K562 (cell line): ENCODE measurements around the gene HDAC6. TPM values are rescaled to one million over a fixed set of nuclear protein-coding genes. Genes with fewer than 3 reads are reported as not detected.

Source experiments
- CBFA2T3 ChIP-seq: fragments of 450-650 bp; IDR thresholded peaks from 2 replicates; pipeline ENCODE4 v1.6.1; 2017
- CBFB ChIP-seq: sonication (generic); formaldehyde crosslinking; IDR thresholded peaks from 2 replicates; pipeline ENCODE4 v1.4.0; 2020; ENCODE audit warnings: mild to moderate bottlenecking, missing genetic modification reagents
- CHD1 ChIP-seq: fragments of 200-600 bp; sonication (generic); IDR thresholded peaks from one replicate; pipeline ENCODE4 v1.6.1; 2012; ENCODE audit warnings: mild to moderate bottlenecking, moderate library complexity, low read length, inconsistent platforms
- CHD2 ChIP-seq: IDR thresholded peaks from 2 replicates; pipeline ENCODE4 v1.6.1; 2011; ENCODE audit warnings: low read depth, low read length
- CHD4 ChIP-seq: fragments of 200-600 bp; sonication (generic); IDR thresholded peaks from 3 replicates; pipeline ENCODE4 v1.6.1; 2012; ENCODE audit warnings: low read depth, mild to moderate bottlenecking, mixed read lengths, low read length, inconsistent platforms; ENCODE audit not compliant: insufficient read depth, insufficient replicate concordance, poor library complexity, severe bottlenecking
- E2F3 ChIP-seq: fragments of 250-450 bp; sonication (Bioruptor Pico); IDR thresholded peaks from 2 replicates; pipeline ENCODE4 v1.4.0; 2020; ENCODE audit warnings: mild to moderate bottlenecking
- ESRRA ChIP-seq: fragments of 450-650 bp; IDR thresholded peaks from 2 replicates; pipeline ENCODE4 v1.6.1; 2014; ENCODE audit warnings: low read depth, mild to moderate bottlenecking, moderate library complexity, borderline replicate concordance
- LEF1 ChIP-seq: fragments of 450-650 bp; IDR thresholded peaks from 2 replicates; pipeline ENCODE4 v1.6.1; 2016; ENCODE audit warnings: mild to moderate bottlenecking
- PHF8 ChIP-seq: fragments of 200-600 bp; sonication (generic); IDR thresholded peaks from 2 replicates; pipeline ENCODE4 v1.6.1; 2012; ENCODE audit warnings: mixed run types, mild to moderate bottlenecking, inconsistent platforms, low read length, moderate library complexity, borderline replicate concordance
- PML ChIP-seq: IDR thresholded peaks from 2 replicates; pipeline ENCODE4 v1.6.1; 2012; ENCODE audit warnings: low read length, inconsistent platforms
- POLR3G ChIP-seq: IDR thresholded peaks from 2 replicates; pipeline ENCODE4 v1.6.1; 2011; ENCODE audit not compliant: insufficient read length, insufficient replicate concordance; ENCODE audit errors: extremely low read depth
- PYGO2 ChIP-seq: fragments of 450-650 bp; IDR thresholded peaks from 2 replicates; pipeline ENCODE4 v1.6.1; 2016; ENCODE audit warnings: mild to moderate bottlenecking, missing genetic modification characterization, moderate library complexity, missing compliant biosample characterization
- SMAD4 ChIP-seq: fragments of 250-450 bp; sonication (Bioruptor Pico); conservative IDR thresholded peaks from 2 replicates; pipeline ENCODE4 v1.8.0; 2021; ENCODE audit warnings: inconsistent platforms, mild to moderate bottlenecking, moderate library complexity
- SMARCA4 ChIP-seq: fragments of 450-650 bp; IDR thresholded peaks from 2 replicates; pipeline ENCODE4 v1.6.1; 2016
- SMARCB1 ChIP-seq: IDR thresholded peaks from 2 replicates; pipeline ENCODE4 v1.6.1; 2011; ENCODE audit warnings: improper control_type of control experiment, low read depth; ENCODE audit not compliant: insufficient read length
- SRSF7 ChIP-seq: fragments of 200-400 bp; formaldehyde crosslinking; optimal IDR thresholded peaks from 2 replicates; pipeline ENCODE3; 2017; ENCODE audit warnings: mild to moderate bottlenecking, low read depth, low read length
- YBX1 ChIP-seq: fragments of 450-650 bp; IDR thresholded peaks from 2 replicates; pipeline ENCODE4 v1.7.1; 2016; ENCODE audit warnings: mild to moderate bottlenecking
- ZEB2 ChIP-seq: fragments of 450-650 bp; IDR thresholded peaks from 2 replicates; pipeline ENCODE4 v1.6.1; 2016
- ZNF197 ChIP-seq: fragments of 200-800 bp; sonication (Bioruptor generic); IDR thresholded peaks from 2 replicates; pipeline ENCODE4 v1.6.1; 2016; ENCODE audit warnings: low read depth, missing genetic modification characterization, missing compliant biosample characterization
- ZNF239 ChIP-seq: fragments of 250-450 bp; sonication (Bioruptor Pico); IDR thresholded peaks from 2 replicates; pipeline ENCODE4 v1.4.0; 2020; ENCODE audit warnings: mild to moderate bottlenecking
- ZNF274 ChIP-seq: IDR thresholded peaks from 2 replicates; pipeline ENCODE4 v1.6.1; 2011; ENCODE audit warnings: low read depth, mild to moderate bottlenecking, low read length, moderate library complexity, borderline replicate concordance
- ZNF740 ChIP-seq, 3 experiments: fragments of 200-800 bp in 1 of 3; sonication (Bioruptor generic) in 1 of 3; sonication (generic) in 1 of 3; formaldehyde crosslinking in 1 of 3; IDR thresholded peaks; 2 replicates each; pipeline versions ENCODE4 v1.6.1 to v1.8.0; 2016 to 2022; ENCODE audit warnings: mild to moderate bottlenecking in 2 of 3, missing compliant biosample characterization in 2 of 3, missing genetic modification characterization in 2 of 3, missing genetic modification reagents in 1 of 3
- polyA plus RNA-seq, 8 experiments: library from polyadenylated mRNA; depleted of rRNA in 4 of 8; stranded (reverse) in 5 of 8; unstranded in 3 of 8; fragments of >200 nt; fragmentation: Nextera tagmentation in 2 of 8; fragmentation: Illumina TruSeq in 1 of 8; extraction: Ambion mirVana in 2 of 8; extraction: Trizol in 1 of 8; gene quantifications; 2 replicates each; pipeline versions ENCODE4 v1.2.1 to v1.2.3, GENCODE V29; 2011 to 2014; ENCODE audit warnings: inconsistent platforms in 1 of 8, missing spikeins in 1 of 8
- total RNA-seq, 7 experiments: library from RNA; depleted of rRNA in 6 of 7; stranded (reverse); fragments of >200 nt in 6 of 7; fragmentation: Illumina TruSeq in 2 of 7; extraction: Trizol in 2 of 7; gene quantifications; 2 replicates each; pipeline versions ENCODE4 v1.2.1 to v1.2.3, GENCODE V29; 2011 to 2021; ENCODE audit warnings: low replicate concordance in 1 of 7
- TF ChIP-seq, protein P1 (sequence below): fragments of 450-650 bp; IDR thresholded peaks from 2 replicates; pipeline ENCODE4 v1.6.1; 2016; ENCODE audit warnings: antibody characterized with exemption
- TF ChIP-seq, protein P2 (sequence below): sonication (generic); formaldehyde crosslinking; IDR thresholded peaks from 2 replicates; pipeline ENCODE4 v1.8.0; 2022; ENCODE audit warnings: missing genetic modification reagents, mild to moderate bottlenecking, moderate library complexity, borderline replicate concordance

HDAC6 gene
- total and polyA plus RNA-seq, 9 of the 15 experiments (the other 6 are each of a cell fraction or from before 2014, with no cell fraction given), result 29.9 to 101 (median 71.2) TPM

- TF ChIP-seq, protein P1, sequence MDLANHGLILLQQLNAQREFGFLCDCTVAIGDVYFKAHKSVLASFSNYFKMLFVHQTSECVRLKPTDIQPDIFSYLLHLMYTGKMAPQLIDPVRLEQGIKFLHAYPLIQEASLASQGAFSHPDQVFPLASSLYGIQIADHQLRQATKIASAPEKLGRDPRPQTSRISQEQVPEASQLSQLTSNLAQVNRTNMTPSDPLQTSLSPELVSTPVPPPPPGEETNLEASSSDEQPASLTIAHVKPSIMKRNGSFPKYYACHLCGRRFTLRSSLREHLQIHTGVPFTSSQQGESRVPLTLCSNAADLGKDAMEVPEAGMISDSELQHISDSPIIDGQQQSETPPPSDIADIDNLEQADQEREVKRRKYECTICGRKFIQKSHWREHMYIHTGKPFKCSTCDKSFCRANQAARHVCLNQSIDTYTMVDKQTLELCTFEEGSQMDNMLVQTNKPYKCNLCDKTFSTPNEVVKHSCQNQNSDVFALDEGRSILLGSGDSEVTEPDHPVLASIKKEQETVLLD, result peak; percentile 80
- TF ChIP-seq LEF1, result peak; percentile 97
- no peak for TF ChIP-seq POLR3G
- TF ChIP-seq SRSF7, result no peak
- TF ChIP-seq CHD2, result peak; percentile 29; the same call in 1 of the 2 replicates
- TF ChIP-seq SMARCB1, result peak; percentile 97
- TF ChIP-seq E2F3 (CRISPR knock-in tag), result 0 out of 2 replicates have a peak, but pooled peaks have one; percentile 42
- no peak for TF ChIP-seq ZNF740 (CRISPR knock-in tag; IDR thresholded peaks at IDR 0.05)
- TF ChIP-seq ZNF740 (tag; IDR thresholded peaks at IDR 0.05), result 0 out of 4 replicates have a peak, but pooled peaks of 1 of the 2 experiments have one; percentile 47
- no peak for TF ChIP-seq YBX1
- peak; percentile 100 for TF ChIP-seq CBFA2T3
- TF ChIP-seq PYGO2 (tag), result peak; percentile 46; the same call in 1 of the 2 replicates
- TF ChIP-seq CHD4, result no peak
- TF ChIP-seq CHD1, result peak; percentile 89
- TF ChIP-seq CBFB (CRISPR knock-in tag), result peak; percentile 49; the same call in 1 of the 2 replicates
- TF ChIP-seq ESRRA, result peak; percentile 56; the same call in 1 of the 2 replicates
- TF ChIP-seq SMARCA4, result peak; percentile 99
- peak; percentile 46; the same call in 1 of the 2 replicates for TF ChIP-seq PHF8
- peak; percentile 42; the same call in 1 of the 2 replicates for TF ChIP-seq ZNF197 (CRISPR knock-in tag)
- TF ChIP-seq ZEB2, result peak; percentile 80
- TF ChIP-seq SMAD4, result peak; percentile 99
- TF ChIP-seq, protein P2, sequence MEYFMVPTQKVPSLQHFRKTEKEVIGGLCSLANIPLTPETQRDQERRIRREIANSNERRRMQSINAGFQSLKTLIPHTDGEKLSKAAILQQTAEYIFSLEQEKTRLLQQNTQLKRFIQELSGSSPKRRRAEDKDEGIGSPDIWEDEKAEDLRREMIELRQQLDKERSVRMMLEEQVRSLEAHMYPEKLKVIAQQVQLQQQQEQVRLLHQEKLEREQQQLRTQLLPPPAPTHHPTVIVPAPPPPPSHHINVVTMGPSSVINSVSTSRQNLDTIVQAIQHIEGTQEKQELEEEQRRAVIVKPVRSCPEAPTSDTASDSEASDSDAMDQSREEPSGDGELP (CRISPR knock-in tag), result peak; percentile 80
- peak; percentile 98 for TF ChIP-seq PML
- TF ChIP-seq ZNF239 (CRISPR knock-in tag), result 0 out of 2 replicates have a peak, but pooled peaks have one; percentile 26
- peak; percentile 68; the same call in 1 of the 2 replicates for TF ChIP-seq ZNF274
These were observed 1.1 kb upstream of the HDAC6 start (continued) for GRCh38 chrX:48800574-48801279.
